Measurements from ENCODE around the gene PRSS37.

DNA sequence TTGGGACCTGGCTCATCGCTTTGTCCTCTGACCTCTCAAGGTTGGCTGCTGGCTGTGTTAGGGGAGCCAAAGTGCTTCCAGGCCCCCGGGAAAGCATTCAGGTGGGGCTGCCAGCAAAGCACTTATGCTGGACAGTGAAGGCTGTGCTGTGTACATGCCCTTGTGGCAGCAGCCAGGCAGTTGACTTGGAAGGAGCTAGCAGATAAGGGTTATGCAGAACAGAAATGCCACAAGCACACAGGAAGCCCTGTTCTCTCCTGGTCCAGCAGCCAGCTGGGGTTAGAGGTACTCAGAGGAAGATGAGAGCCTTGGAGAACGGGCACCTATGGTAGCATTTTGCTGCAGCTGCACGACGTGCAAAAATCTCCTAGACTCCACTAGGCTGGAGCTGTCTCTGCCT lies 39.7 kb upstream of the PRSS37 start:
- TF ChIP-seq, protein P1, sequence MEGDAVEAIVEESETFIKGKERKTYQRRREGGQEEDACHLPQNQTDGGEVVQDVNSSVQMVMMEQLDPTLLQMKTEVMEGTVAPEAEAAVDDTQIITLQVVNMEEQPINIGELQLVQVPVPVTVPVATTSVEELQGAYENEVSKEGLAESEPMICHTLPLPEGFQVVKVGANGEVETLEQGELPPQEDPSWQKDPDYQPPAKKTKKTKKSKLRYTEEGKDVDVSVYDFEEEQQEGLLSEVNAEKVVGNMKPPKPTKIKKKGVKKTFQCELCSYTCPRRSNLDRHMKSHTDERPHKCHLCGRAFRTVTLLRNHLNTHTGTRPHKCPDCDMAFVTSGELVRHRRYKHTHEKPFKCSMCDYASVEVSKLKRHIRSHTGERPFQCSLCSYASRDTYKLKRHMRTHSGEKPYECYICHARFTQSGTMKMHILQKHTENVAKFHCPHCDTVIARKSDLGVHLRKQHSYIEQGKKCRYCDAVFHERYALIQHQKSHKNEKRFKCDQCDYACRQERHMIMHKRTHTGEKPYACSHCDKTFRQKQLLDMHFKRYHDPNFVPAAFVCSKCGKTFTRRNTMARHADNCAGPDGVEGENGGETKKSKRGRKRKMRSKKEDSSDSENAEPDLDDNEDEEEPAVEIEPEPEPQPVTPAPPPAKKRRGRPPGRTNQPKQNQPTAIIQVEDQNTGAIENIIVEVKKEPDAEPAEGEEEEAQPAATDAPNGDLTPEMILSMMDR (IDR thresholded peaks at IDR 0.05) = no peak
- TF ChIP-seq POLR2A (IDR thresholded peaks at IDR 0.05) = no peak
- no peak for TF ChIP-seq POLR2AphosphoS5 (IDR thresholded peaks at IDR 0.05)
